ENCODE results near the gene DNLZ.
"Not testable (repeated sequence)": the region's sequence is repeated elsewhere in the genome, so short reads cannot be mapped to it uniquely, and the experiment has no call there.

The DNLZ gene

DNA sequence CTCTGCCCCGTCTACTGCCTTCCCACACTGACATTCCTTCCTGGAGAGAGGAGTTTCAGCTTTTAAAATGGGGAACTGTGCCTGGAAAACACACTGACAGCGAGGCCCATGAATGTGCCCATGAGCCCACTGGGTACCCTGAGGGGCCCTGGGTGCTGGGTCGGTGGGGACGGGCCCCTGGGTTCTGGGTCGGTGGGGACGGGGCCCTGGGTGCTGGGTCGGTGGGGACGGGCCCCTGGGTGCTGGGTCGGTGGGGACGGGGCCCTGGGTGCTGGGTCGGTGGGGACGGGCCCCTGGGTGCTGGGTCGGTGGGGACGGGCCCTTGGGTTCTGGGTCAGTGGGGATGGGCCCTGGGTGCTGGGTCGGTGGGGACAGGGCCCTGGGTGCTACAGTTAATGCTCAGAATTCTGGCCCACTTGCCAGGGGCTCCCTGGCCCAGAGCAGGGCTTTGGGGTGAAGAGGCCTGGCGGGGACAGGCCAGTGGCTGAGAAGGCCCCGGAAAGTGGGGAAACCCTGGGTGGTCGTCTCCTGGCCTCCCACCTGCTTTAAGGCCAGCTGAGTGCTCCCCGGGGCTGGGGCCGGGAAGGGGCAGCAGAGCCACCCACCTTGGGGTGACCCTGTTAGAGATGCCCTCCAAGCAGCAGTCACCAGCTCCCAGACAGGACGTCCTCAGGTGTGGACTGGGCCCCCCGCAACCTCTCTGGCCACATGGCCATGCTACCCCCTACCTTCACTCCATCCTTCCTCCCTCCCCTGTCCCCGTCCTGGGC, 33.7 kb downstream of the DNLZ start:
- DNase-seq: no peak

DNA sequence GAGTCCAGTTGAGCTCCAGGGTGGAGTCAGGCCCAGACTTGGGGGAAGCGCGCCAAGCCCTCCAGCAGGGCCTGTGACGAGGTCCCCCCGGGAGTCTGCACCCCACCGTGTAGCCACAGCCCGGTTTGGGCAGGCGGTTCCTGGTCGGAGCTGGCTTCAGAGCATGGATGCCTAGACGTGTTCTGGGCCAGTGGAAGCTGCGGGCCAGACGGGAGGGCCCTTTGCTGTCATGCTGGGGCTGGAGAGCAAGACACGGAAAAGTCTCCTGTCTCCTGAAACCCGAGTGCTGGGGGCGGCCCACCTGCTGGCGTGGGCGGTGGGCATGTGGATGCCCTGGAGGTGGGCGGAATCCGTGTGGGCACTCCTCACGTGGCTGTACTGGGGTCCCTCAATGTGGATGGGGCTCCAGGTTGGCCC, 34.3 kb downstream of the DNLZ start:
- no peak for DNase-seq

DNA sequence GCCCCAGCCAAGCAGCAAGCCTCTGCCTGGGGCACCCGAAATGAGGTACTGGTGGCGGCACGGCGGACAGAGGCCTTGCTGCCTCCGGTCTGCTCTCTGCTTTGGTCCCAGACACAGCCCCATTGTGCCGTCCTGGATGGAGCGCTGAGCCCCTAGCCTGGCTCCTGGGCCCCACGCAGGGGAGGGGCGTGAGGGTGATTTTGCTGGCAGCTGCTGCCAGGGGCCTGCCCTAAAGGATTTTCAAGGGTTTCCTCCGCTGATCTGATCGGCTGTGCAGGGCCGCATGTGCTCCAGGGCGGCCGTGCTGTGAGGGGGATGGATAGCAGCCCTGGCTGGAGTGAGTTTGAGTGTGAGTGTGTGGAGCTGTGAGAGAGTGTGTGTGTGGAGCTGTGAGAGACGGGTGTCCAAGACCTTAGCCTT, 34.9 kb downstream of the DNLZ start:
- peak; percentile 73 for DNase-seq

DNA sequence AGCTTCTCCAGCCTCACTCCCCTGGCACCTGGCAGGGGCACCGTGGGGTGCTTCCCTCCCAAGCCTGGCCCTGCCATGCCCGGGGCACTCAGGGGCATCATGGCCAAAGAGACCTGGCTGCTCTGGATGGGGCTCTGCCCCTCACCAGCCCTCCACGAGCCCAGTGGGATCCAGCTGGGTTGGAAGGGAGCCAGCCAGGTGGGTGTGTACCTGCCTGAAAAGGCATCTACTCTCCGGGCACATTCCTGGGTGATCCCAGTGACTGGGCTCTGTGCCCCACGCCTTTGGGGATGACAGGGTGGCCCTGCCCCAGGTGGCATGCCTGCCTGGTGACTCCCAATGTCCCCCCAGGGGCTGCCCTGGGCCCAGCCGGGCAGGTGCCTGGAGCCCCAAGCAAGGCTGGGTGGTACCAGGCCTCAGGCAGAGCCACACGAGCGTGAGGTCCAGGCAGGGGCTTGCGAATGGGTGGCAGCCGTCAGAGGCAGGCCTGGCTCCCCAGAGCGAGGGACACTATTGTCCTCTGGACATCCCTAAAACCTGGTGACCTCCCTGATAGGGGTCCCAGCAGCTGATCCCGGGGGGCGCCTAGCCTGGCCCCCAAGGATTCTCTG, 35.4 kb downstream of the DNLZ start:
- DNase-seq: no peak

DNA sequence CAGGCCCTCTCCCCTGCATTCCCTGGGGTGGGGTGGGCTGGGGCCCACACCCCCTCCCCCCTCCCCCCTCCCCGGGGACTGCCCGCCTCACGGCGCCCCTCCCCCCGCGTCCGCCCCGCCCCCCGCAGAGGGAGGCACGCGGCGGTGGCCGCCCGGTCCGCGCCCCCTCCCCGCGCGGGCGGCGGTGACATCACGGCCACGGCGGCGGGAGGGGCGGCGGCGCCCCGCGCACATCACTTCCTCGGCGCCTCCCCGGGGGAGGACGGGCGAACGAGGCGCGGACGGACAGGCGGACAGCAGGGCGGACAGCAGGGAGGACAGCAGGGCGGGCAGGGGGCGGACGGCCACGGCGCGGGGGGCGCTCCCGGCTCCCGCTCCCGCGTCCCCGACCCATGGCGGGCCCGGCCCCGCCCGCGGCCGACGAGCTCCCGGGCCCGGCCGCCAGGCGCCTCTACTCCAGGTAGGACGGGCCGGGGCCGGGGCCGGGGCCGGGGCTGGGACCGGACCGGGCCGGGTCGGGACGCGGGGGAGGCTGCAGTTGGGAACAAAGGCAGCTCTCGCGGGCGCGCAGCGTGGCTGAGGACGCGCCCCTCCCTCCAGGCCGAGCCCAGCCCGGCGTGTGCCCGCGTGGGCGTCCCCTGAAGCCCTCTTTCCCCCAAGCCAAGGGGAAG, 36.1 kb downstream of the DNLZ start, which contains the start of gene GPSM1:
GPSM1 (plus strand) TSS at position 236 of the 671 bp plus-strand sequence; CDS start at position 393, 157 bp downstream.
- peak; percentile 59 for DNase-seq

DNA sequence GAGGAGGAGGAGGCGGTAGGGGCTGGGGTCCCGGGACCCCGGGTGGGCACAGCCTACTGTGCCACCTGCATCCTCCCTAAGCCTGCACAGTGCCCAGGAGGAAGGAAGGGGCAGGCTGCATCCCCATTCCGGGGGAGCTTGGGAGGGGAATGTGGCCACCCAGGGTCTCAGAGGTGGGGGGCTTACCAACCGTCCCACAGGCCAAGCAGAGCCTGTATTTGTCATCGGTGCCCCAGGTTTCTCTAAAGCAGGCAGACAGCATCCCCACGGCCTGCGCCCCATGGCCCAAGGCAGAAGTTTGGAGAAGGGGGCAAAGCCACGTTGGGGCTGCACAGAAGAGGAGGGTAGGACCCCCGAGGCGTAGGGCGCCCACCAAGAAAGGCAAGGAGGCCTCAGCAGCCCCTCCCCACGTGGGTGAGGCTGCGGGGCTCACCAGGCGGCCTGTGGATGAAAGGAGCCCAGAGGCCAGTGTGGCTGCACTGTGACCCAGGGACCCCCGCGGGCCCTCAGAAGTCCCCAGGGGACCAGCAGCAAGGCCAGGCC, 36.7 kb downstream of the DNLZ start:
- DNase-seq: no peak

DNA sequence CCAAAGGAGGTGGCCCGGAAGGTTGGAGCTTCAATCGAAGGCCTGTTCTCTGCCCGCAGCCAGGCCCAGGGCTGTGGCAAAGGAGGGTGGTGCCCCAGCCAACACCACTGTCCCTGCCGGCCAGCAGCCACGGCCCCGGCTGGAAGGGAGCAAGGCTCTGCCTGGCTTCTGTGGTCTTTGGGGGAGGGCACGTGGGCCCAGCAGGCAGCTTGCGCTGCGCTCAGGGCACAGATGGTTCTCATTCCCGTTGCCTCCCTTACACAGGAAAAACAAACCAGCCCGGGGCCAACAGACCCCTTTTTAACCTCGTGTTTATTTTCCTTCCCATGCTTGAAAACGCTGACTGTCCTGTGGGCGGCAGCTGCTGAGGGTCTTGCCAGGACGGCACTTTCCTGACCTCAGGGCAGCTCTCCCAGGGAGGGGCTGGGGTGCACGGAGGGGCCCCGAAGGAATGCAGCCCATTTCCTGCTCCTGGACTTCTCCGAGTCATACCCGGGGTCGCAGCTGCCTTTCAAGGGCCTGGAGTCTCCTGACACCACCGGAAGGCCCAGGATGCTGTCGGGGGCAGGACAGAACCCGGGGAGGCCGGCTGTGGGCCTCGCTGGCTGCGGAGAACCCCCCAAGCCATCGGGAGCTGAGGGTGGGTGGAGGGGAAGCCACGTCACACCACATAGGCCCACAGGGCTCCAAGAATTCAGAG, 37.3 kb downstream of the DNLZ start:
- peak; percentile 61 for DNase-seq

DNA sequence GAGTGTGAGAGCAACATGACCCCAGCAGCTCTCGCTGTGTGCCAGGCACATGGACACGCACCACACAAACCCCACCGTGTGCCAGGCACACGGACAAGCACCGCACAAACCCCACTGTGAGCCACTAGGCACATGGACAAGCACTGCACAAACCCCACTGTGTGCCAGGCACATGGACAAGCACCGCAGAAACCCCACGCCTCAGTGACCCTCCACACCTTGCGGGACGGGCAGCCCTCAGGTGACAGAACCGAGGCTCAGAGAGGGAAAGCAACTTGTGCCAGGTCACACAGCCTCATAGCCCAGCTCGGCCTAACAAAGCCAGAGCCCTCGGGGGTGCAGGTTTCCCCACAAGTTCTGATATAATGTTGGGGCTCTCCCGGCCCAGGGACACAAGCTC, 38.2 kb downstream of the DNLZ start:
- no peak for DNase-seq

DNA sequence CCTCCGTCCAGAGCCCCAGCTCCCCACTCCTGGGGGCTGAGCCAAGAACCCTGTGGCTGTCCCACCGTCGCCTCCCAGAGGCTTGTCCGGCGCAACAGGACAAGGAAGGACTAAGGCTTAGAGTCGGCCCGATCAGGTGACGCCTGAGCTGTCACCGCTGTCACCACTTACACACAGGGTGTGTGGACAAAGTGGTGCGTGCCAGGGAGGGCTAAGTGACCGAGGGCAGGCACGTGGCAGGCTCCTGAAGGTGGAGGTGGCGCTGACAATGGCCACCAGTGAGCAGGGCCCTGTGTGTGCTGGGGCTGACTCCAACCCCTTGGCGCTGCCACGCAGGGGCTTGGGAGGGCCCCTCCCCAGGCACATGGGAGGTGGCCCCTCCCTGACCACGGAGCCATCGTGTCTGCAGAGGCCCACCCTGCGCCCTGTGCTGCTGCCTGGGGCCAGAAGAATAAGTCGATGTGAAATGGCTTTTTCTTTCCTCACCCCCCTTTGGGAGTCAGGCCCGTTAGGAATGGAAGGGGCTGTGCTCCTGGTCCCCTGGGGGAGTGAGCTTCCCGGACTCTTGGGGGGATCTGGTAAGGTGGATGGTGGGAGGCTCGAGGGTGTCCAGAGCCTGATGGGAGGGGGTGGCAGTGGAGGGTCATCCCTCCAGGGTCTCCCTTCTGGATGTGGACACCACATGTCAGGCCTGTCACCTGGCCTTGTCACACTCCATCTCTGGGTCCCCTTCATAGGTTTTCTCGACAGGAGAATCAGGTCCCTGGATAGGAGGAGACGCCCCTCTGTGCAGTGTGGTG, 38.8 kb downstream of the DNLZ start:
- peak; percentile 33 for DNase-seq

DNA sequence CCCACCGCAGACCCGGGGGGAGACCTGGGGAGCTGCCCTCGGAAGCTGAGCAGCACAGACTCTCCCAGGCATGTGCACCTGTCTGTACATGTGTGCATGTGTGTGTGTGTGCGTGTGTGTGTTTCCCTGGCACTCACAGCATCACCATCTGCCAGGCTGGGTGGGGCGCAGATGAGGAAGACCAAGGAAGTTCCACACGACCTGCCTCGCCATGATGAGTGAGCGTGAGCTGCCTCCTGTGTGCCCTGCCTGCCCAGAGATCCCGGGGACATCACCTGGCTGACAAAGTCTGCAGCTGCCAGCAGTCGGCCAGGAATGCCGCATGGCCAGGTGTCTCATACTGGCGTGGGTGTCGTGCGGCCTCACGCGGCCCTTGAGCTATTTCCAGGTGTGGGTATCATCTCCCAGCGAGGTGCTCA, 40.2 kb downstream of the DNLZ start:
- no peak for DNase-seq

DNA sequence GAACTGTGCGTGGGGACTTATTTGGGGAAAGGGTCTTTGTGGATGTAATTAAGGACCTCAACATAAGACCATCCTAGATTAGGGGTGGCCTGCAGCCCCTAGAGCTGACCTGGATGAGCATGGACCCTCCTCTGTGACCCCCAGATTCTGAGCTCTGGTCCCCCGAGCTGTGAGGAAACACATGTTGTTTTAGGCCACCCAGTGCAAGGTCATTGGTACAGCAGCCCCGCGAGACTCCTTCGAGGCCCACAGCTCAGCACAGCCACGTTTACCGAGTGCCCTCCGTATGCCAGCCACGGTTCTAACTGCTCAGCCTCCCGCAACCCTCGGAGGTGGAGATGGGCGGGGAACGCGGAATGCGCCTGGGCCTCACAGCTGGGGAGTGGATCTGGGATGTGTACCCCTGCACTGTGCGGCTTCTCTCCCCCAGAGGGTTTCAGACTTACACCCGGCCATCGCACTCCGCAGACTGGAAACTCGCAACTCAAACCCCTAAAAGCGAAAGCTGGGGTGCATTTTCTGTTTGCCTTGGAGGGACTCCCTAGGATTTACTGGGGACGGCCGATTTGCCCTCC, 40.7 kb downstream of the DNLZ start:
- no peak for DNase-seq

DNA sequence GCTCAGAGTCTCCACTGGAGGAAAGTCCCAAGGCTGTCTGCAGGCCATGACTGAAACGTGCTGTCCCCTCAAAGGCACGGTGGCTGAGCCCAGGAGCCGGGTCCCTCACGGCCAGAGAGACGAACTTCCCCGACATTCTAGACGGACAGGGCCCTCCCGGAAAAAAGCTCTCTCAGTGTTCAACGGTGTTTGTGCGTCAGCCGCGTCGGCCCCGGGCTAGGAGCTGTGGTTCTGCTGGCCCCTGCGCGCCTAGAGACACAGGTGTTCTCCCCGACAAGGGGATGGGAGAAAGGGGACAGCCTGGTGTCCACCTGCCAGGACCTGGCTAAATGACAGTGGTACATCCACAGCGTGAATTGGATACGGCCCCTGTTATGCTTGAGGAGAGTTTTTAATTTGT, 42.0 kb downstream of the DNLZ start:
- DNase-seq: no peak

DNA sequence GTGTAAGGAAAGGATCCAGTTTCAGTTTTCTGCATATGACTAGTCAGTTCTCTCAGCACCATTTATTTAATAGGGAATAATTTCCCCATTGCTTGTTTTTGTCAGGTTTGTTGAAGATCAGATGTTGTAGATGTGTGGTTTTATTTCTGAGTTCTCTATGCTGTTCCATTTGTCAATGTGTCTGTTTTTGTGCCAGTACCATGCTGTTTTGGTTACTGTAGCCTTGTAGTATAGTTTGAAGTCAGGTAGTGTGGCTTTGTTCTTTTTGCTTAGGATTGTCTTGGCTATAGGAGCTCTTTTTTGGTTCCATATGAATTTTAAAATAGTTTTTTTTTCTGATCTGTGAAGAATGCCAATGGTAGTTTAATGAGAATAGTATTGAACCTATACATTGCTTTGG, 42.6 kb downstream of the DNLZ start:
- DNase-seq: not testable (repeated sequence)

DNA sequence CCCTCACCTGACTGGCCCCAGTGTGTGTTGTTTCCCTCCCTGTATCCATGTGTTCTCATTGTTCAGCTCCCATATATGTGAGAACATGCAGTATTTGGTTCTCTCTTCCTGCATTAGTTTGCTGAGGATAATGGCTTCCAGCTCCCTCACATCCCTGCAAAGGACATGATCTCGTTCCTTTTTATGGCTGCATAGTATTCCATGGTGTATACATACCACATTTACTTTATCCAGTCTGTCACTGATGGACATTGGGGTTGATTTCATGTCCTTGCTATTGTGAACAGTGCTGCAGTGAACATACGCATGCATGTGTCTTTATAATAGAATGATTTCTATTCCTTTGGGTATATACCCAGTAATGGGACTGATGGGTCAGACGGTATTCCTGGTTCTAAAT, 43.6 kb downstream of the DNLZ start:
- not testable (repeated sequence) for DNase-seq

DNA sequence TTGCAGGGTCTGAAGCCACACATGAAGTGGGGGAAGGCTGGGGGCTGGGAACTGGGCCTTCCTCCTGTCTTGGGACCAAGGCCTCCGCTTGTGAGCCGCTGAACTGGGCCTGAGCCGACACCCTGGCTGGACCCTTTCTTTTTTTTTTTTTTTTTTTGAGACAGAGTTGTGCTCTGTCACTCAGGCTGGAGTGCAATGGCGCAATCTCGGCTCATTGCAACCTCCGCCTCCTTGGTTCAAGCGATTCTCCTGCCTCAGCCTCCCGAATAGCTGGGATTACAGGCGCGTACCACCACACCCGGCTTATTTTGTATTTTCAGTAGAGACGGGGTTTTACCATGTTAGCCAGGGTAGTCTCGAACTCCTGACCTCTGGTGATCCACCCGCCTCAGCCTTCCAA, 44.3 kb downstream of the DNLZ start:
- DNase-seq: not testable (repeated sequence)

DNA sequence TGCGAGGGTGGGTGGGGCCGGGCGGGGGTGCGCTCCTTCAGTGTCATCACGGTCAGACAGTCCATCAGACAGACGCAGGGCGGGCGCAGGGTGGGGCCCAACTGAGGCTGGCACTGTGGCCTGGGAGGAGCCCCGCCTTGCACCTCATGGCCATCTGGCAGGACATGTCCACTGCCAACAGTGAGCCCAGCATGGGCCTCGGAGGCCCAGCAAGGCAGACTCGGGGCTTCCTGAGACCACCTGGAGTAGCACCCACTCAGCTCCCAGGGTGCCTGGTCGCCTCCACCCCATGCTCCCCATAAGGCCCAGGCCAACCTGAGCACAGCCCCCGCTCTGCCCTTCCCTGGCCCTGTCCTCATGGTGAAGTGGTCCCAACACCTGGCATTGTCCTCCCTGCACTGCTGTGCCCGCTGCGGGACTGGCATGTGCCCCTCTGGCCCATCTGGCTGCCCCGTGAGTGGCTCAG, 44.7 kb downstream of the DNLZ start:
- no peak for DNase-seq

DNA sequence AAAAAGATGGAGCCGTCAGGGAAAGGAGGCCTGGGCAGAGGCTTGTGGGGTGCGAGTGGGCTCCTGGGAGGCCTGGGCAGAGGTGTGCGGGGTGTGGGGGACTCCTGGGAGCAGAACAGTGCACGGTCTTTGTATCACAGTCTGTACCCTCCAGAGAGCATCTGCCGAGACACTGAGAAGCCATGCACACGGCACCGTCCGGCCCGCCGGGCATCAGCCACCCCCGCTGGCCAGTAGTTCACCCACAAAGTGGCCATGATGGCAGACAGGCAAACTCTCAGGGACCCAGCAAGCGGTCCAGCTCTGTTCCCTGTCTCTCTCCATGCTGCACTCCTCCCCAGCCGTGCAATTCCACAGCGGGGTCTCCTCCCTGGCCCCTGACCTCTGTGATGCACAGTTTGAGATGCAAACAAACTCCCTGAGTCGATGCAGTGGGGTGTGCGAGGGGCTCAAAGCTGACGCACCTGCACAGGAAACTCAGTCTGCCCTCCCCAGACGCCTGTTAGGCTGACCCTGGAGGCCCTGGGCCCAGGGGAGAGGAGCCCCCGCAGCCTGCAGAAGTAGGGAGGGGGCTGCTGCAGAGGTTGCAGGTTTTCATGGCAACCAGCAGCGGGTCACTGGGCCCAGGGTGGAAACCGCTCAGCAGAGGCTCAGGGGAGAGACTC, 45.3 kb downstream of the DNLZ start:
- no peak for DNase-seq

DNA sequence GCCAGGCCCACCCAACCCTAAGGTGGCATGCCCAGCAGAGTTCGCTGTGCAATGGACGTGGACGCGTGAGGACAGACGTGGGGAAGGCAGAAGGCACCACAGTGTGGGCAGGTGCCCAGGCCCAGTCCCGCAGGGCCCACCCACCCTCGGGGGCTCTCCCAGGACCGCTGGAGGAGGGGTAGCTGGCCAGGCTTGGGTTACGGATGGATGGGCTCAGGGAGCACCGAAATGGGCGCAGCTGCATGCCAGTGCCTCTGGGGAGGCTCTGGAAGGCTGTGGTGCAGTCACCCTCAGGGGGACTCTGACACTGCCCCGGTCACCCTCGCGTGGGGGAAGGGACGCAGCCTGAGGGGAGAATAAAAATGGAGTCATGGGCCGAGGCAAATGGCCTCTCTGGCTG, 45.8 kb downstream of the DNLZ start:
- DNase-seq: no peak

DNA sequence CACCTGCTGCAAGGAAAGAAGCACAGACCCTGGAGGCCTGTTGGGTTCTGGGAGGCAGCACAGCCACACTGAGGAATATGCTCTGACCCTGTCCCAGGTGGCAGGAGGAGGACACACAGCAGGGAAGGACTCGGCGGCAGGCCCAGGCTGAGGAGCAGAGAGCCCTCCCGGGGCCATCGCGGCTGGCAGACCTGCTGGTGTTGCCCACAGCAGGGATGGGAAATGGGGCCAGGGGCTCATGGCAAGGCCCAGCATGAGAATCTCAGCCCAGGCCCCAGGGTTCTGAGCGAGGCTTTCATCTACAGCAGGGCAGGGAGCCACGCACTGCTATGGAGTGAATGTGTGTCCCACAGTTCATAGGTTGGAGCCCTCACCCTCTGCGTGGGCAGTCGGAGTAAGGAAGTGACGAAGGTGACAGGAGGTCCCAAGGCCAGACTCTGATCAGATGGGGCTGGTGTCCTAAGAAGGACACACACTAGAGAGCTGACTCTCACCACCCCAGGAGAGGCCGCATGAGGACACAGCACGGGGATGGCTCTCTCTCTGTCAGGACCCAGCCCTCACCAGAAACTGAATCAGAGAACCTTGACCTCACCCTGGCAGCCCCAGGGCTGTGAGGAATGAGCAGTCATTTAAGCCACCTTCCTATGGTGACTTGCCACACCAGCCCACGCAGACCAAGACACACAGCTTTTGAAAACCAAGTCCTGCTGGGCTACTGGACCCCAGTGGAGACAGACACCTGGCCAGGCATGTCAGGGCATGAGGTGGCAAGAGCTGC, 46.5 kb downstream of the DNLZ start:
- no peak for DNase-seq

DNA sequence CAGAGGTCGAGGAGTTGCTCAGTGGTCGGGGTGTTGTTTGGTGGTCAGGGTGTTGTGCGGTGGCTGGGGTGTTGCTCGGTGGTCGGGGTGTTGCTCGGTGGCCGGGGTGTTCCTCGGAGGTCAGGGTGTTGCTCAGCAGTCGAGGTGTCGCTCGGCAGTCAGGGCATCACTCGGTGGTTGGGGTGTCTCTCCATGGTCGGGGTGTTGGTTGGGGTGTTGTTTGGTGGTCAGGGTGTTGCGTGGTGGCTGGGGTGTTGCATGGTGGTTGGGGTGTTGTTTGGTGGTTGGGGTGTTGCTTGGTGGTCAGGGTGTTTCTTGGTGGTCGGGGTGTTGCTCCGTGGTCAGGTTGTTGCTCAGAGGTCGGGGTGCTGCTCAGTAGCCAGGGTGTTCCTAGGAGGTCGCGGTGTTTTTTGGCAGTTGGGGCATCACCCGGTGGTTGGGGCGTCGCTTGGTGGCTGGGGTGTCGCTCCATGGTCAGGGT, 47.2 kb downstream of the DNLZ start:
- no peak for DNase-seq

Data from hematopoietic multipotent progenitor cell treated with erythropoietin and hydrocortisone succinate and interleukin-3 and kit ligand, for 4 days (in vitro differentiated cells).